T-helper 1 cell treated with Interleukin-12 subunit alpha and Interleukin-12 subunit beta and Interleukin-4 antibody, amounts not matched to agents 30 μg/mL and 1 μg/mL, for 36 hours (primary cell): ENCODE data around the gene SUB1.
"Not testable (repeated sequence)": the region's sequence is repeated elsewhere in the genome, so short reads cannot be mapped to it uniquely, and the experiment has no call there.

ENCODE experiments used
- H3K27ac Mint-ChIP-seq: one replicate; pipeline ENCODE4 v1.8.0; 2021; ENCODE audit warnings: mild to moderate bottlenecking, mixed read lengths
- H3K27me3 Mint-ChIP-seq: one replicate; pipeline ENCODE4 v1.8.0; 2021; ENCODE audit warnings: low read depth, mixed read lengths
- H3K36me3 Mint-ChIP-seq: one replicate; pipeline ENCODE4 v1.8.0; 2021; ENCODE audit warnings: low read depth, mixed read lengths
- H3K4me1 Mint-ChIP-seq: one replicate; pipeline ENCODE4 v1.8.0; 2021; ENCODE audit warnings: low read depth, mixed read lengths
- H3K4me3 Mint-ChIP-seq: one replicate; pipeline ENCODE4 v1.8.0; 2021; ENCODE audit warnings: mild to moderate bottlenecking, moderate library complexity, mixed read lengths
- H3K9me3 Mint-ChIP-seq: one replicate; pipeline ENCODE4 v1.8.0; 2021; ENCODE audit warnings: mixed read lengths

Gene SUB1

DNA sequence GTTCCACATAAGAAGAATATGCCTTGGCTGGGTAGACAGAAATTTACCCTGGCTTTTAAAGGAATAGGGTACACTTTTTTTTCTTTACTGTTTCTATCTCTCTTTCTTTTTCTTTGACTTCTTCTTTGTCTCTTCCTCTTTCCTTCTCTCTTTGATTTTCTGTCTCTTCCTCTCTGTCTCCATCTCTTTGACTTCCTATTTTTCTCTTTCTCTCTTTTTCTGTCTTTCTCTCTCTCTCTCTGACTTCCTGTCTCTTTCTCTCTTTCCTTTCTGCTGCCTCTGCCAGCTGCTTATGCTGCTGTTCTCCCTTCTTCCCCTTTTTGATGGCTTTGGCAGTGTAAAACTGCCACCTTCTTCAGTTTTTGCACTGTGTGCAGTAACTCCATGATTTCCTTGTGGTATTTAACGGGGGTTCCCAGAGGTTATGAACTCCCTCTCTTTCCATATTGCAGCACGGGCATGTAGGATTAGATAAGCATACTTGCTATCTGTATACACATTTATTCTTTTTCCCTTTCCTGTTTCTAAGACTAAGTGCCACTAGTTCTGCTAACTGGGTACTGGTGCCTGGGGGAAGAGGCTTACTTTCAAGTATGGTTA, 31.1 kb upstream of the SUB1 start:
- H3K36me3 Mint-ChIP-seq: peaks cover 58% of the 10 kb centered on the region
- not testable (repeated sequence) for H3K9me3 Mint-ChIP-seq, H3K27me3 Mint-ChIP-seq
- peaks cover 21% of the 10 kb centered on the region for H3K4me1 Mint-ChIP-seq
- H3K27ac Mint-ChIP-seq: peak overlapping the region; percentile 15
- H3K4me3 Mint-ChIP-seq: peak overlapping the region; percentile 8

DNA sequence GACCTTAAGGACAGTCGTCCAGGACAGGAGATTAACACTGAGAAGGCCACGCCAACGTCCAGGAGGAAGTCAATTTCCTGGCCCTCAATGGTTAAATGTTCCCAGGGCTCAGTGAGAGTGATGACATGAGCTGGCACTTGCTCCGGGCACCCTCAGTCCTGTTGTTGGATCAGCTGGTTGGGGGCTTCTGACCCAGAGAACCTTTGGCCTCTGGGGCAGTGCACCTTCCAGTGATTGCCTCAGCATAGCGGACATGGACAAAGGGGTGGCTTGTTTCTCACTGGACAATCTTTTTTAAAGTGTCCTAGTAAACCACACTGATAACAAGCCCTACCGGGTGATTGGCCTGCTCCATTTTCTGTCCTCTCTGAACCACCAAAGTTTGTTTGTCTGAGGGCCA, 28.8 kb upstream of the SUB1 start:
- H3K27me3 Mint-ChIP-seq, H3K4me3 Mint-ChIP-seq, H3K27ac Mint-ChIP-seq, H3K9me3 Mint-ChIP-seq: not testable (repeated sequence)
- peaks cover 19% of the 10 kb centered on the region for H3K4me1 Mint-ChIP-seq
- H3K36me3 Mint-ChIP-seq: peaks cover 47% of the 10 kb centered on the region

DNA sequence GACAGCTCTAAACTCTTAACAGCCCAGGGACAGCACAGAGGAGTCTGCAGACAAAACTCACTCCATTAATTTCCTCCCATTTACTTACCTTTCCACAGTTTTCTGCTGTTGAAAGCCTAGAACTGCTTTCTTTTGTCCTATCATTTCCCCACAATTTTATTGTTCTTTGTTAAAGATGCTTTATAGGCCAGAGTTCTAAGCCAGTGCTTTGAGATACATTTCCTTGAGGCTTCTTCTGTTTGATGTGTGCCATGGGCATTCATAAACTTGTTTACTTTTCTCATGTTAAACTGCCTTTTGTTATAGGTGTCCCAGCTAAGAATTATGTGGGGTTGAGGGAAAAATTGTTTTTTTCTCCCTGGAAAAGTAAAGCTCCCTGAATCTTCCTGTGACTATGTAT, 25.9 kb upstream of the SUB1 start:
- Mint-ChIP-seq H3K27ac (peak overlapping the region; percentile 34), H3K4me1 (peaks cover 13% of the 10 kb centered on the region), H3K36me3 (peaks cover 31% of the 10 kb centered on the region), H3K4me3 (no peak overlapping the region), H3K27me3 (no peaks in the 10 kb centered on the region), H3K9me3 (no peaks in the 10 kb centered on the region)

DNA sequence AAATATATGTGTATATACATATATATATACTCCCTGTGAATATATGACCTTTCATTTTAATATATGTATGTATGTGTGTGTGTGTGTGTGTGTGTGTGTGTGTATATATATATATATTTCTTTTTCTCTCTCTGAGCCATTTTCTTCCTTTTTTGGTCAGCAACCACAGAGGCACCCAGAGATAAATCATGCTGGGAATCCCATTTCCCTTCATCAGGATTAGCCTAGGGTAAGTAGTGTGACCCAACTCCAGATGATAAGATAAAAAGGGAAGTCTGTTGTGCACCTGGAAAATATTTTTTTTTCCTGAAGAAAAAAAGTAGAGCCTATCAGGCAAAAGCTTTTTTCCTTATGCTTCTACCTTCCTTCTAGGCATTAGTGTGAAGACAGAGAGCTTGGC, 25.4 kb upstream of the SUB1 start:
- Mint-ChIP-seq H3K36me3 (peaks cover 34% of the 10 kb centered on the region), H3K27ac (no peak overlapping the region), H3K9me3 (no peaks in the 10 kb centered on the region), H3K27me3 (no peaks in the 10 kb centered on the region), H3K4me1 (peaks cover 13% of the 10 kb centered on the region), H3K4me3 (no peak overlapping the region)

DNA sequence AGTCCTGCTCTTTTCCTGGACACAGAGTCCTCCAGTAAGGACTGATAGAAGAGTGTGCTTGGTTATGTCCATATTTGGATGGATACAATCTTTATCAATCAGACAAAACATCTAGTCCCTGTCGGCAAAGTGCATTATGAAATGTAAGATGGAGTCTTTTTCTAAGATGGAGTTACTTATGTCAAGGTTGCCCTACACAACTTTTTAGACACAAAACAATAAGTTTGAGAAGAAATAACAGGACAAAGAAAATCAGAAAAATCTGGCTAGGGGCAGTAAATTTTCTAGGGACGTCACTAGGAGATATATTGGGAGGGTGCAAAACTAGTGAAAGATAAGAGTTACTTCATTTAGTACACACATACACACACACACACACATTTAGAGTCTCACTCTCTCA, 23.3 kb upstream of the SUB1 start:
- Mint-ChIP-seq H3K36me3 (peaks cover 45% of the 10 kb centered on the region), H3K9me3 (no peaks in the 10 kb centered on the region), H3K27me3 (no peaks in the 10 kb centered on the region), H3K4me3 (no peak overlapping the region), H3K4me1 (peaks cover 17% of the 10 kb centered on the region), H3K27ac (peak overlapping the region; percentile 28)

DNA sequence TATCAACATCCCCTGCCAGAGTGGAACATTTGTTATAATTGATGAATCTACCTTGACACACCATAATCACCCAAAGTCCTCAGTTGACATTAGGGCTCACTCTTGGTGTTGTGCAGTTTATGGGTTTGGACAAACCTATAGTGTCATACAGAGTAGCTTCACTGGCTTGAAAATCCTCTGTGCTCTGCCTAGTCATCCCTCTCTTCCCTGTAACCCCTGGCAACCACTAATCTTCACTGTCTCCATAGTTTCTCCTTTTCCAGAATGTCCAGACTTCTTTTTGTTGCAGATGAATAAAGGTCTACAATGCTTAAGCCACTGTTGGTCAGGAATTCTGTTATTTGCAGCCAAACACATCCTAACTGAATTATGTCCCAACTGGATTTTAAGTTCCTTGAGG, 22.5 kb upstream of the SUB1 start:
- Mint-ChIP-seq H3K4me3 (no peak overlapping the region), H3K27me3 (no peaks in the 10 kb centered on the region), H3K9me3 (no peaks in the 10 kb centered on the region), H3K4me1 (peaks cover 21% of the 10 kb centered on the region), H3K36me3 (peaks cover 46% of the 10 kb centered on the region), H3K27ac (no peak overlapping the region)

DNA sequence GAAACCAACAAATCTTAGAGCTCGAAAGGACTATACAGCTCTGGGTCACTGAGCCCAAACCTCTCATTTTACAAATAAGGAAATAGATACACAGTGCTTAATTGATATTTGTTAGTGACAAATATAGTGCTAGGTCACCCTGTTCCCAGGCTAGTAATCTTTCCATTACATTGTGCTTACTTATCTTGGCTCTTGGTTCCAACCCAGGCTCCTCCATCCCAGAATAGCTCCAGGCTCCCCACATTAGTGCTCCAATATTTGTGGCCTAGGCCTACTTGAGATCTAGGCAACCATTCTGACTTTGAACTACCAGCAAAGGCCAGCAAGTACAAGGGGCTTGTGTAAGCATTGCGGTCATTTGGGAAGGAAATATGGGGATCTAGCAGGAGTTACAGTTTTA, 21.7 kb upstream of the SUB1 start:
- Mint-ChIP-seq H3K4me3 (no peak overlapping the region), H3K27ac (no peak overlapping the region), H3K27me3 (no peaks in the 10 kb centered on the region), H3K9me3 (no peaks in the 10 kb centered on the region), H3K4me1 (peaks cover 25% of the 10 kb centered on the region), H3K36me3 (peaks cover 46% of the 10 kb centered on the region)

DNA sequence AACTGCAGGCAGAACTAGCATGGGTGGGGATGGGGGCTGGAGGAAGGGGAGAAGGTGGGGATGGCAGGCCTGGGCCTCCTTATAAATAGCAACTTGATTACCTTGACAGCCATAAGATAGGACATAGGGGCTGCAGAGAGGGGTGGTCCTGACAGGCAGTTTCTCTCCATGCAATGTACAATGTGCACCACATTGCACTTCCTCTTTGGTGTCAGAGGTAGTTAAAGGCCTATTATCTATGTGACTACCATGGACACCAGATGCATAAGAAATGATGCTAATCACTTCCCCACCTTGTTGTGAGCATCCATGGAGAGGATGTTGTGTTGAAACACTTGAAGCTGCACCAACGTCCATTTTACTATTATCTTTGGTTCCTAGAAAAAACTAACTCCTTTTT, 20.2 kb upstream of the SUB1 start:
- H3K27ac Mint-ChIP-seq: no peak overlapping the region
- H3K4me1 Mint-ChIP-seq: peaks cover 22% of the 10 kb centered on the region

DNA sequence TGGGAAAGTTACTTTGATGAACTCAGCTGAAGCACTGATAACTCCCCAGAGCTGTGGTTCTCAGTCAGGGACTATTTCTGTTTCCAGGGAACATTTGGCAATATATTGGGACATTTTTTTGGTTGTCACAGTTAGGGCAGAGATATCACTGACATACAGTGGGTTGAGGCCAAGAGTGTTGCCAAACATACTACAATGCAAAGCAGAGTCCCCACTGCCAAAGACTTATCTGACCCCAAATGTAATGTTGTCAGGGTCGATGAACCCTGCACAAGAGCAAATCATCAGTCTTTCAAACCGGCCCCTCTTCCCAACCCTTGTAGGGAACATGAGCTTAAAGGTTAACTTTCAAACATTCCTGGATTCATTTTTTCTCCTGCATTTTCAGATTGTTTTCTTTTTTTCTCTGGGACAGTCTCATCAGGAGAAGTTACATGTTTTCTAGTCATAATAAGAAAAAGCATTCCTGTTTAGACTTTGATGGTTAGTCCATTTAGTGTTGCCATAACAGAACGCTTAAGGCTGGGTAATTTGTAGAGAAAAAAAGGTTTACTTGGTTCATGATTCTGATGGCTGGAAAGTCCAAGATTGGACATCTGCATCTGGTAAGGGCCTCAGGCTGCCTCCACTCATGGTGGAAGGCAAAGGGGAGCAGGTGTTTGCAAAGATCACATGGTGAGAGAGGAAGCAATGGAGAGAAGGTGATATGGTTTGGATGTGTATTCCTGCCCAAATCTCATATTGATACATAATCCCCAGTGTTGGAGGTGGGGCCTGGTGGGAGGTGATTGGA, 18.8 kb upstream of the SUB1 start:
- Mint-ChIP-seq H3K9me3 (no peaks in the 10 kb centered on the region), H3K27ac (no peak overlapping the region), H3K36me3 (peaks cover 50% of the 10 kb centered on the region), H3K4me1 (peaks cover 24% of the 10 kb centered on the region), H3K4me3 (no peak overlapping the region), H3K27me3 (no peaks in the 10 kb centered on the region)

More for the DNA sequence above, 20.2 kb upstream of the SUB1 start:
- no peaks in the 10 kb centered on the region for H3K27me3 Mint-ChIP-seq
- no peaks in the 10 kb centered on the region for H3K9me3 Mint-ChIP-seq
- peaks cover 49% of the 10 kb centered on the region for H3K36me3 Mint-ChIP-seq
- no peak overlapping the region for H3K4me3 Mint-ChIP-seq

DNA sequence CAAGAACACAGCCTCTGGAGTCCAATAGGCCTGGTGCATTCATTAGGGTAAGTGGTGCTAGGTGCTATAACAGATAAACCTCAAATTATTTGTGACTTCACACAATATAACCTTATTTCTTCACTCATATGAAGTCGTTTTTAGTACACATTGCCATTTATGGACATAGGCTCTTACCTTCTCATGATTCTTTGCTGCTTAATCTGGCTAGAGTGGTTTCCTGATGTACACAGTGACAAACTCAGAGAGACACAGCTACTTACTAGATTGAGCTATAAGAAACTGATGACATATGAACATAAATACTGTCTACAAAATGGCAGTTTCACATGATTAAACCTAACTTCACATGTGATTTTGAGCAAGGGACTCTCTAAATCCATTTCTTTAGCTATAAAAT, 14.2 kb upstream of the SUB1 start:
- H3K9me3 Mint-ChIP-seq: no peaks in the 10 kb centered on the region
- no peak overlapping the region for H3K4me3 Mint-ChIP-seq
- peaks cover 21% of the 10 kb centered on the region for H3K4me1 Mint-ChIP-seq
- no peaks in the 10 kb centered on the region for H3K27me3 Mint-ChIP-seq
- peaks cover 43% of the 10 kb centered on the region for H3K36me3 Mint-ChIP-seq
- H3K27ac Mint-ChIP-seq: peak overlapping the region; percentile 52

DNA sequence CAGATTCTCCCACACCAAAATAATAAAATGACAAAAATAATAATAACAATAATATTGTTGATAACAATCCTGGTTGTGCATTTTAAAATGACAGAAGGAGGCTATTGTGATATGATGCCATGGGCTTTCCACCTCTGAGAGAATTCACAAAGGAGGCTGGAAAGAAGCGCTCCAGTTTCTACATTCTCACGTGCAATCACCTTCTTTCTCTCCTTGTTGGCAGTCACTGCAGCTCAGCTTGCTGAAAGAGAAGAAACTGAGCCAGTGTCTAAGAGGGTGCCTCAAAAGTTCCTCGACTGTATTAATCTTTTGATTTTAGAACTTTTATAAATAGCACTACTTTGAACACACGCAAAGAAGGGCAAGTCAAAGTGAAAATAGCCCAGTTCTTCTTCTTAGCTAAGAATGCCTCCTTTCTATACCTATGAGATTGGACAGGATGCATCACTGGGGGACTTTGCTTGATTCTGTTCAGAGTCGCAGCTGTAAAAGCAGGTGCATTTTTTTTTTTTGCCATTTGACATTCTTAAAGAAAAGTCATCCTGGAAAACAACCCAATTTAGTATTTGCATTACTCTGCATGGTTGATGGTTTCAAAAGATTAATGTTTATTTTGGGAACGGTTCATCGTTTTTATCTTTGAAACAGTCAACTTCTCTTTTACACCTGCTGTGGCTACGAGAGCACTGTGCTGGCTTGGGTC, 12.4 kb upstream of the SUB1 start:
- Mint-ChIP-seq H3K9me3 (no peaks in the 10 kb centered on the region), H3K36me3 (peaks cover 42% of the 10 kb centered on the region), H3K4me1 (peaks cover 23% of the 10 kb centered on the region), H3K27ac (no peak overlapping the region), H3K4me3 (no peak overlapping the region), H3K27me3 (no peaks in the 10 kb centered on the region)

DNA sequence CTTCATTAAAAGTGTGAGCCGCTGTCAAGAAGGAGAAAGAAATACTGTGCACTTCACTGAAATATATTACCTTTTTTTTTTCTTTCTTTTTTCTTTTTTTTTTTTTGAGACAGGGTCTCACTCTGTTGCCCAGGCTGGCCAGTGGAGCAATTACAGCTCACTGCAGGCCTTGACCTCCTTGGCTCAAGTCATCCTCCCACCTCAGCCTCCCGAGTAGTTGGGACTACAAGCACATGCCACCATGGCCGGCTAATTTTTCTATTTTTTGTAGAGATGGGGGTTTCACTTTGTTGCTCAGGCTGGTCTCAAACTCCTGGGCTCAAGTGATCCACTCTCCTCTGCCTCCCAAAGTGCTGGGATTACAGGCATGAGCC, 11.9 kb upstream of the SUB1 start:
- H3K4me3 Mint-ChIP-seq, H3K27ac Mint-ChIP-seq: not testable (repeated sequence)

DNA sequence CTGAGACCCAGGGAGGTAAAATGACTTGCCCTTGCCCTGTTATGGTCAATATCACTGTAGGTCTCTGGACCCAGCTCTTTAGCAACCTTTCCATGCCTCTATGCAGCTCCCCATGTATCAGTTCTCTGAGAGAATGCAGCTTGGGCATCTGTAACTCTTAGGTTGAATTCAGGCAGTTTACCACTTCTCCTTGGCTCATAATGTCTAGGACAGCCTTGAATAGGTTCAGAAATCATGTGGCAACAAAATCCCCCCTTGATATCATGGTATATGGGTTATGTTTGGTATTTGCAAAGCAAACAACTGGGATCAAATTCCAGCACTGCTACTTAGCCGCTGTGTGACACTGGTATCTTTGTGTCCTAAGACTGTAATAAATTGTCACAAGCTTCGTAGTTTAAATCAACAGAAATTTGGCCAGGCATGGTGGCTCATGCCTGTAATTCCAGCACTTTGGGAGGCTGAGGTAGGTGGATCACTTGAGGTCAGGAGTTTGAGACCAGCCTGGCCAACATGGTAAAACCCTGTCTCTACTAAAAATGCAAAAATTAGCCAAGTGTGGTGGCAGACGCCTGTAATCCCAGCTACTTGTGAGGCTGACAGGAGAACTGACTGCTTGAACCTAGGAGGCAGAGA, 10.7 kb upstream of the SUB1 start:
- H3K27me3 Mint-ChIP-seq: no peaks in the 10 kb centered on the region
- H3K4me3 Mint-ChIP-seq: no peak overlapping the region

More for the DNA sequence above, 11.9 kb upstream of the SUB1 start:
- not testable (repeated sequence) for H3K9me3 Mint-ChIP-seq, H3K27me3 Mint-ChIP-seq
- Mint-ChIP-seq H3K36me3 (peaks cover 41% of the 10 kb centered on the region), H3K4me1 (peaks cover 21% of the 10 kb centered on the region)

DNA sequence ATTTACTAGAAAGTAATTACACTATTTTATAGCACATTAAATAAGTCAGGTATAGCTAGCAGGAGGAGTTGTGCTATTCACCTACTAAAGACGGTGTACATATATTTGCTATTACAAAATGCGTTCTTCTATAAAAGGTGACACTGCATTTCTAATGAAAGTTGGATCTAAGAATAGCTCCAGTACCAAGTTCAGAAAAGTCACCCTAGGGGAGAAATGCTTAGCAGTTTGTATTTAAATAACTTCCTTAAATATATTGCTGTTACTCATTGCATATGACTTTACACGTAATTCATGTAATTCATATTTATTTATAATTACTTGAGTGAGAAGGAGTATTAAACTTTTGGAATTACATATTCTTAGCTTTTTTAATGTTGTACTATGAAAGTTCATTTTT, 7.0 kb upstream of the SUB1 start:
- no peaks in the 10 kb centered on the region for H3K9me3 Mint-ChIP-seq
- H3K4me1 Mint-ChIP-seq: peaks cover 41% of the 10 kb centered on the region
- H3K36me3 Mint-ChIP-seq: peaks cover 38% of the 10 kb centered on the region
- H3K27ac Mint-ChIP-seq: no peak overlapping the region
- no peaks in the 10 kb centered on the region for H3K27me3 Mint-ChIP-seq
- H3K4me3 Mint-ChIP-seq: no peak overlapping the region

More for the DNA sequence above, 10.7 kb upstream of the SUB1 start:
- no peak overlapping the region for H3K27ac Mint-ChIP-seq
- H3K9me3 Mint-ChIP-seq: no peaks in the 10 kb centered on the region
- peaks cover 18% of the 10 kb centered on the region for H3K4me1 Mint-ChIP-seq
- peaks cover 35% of the 10 kb centered on the region for H3K36me3 Mint-ChIP-seq
